Esophagus muscularis mucosa (tissue), 3 donors: Measurements from ENCODE around the gene ARSI.

Experiments
- EP300 ChIP-seq: sonication (generic); formaldehyde crosslinking; IDR thresholded peaks from one replicate; pipeline ENCODE4 v1.6.1; 2017; ENCODE audit warnings: antibody characterized with exemption
- TF ChIP-seq, protein P1 (sequence below), 3 experiments: fragments of 200-600 bp in 2 of 3; fragments of 450-650 bp in 1 of 3; sonication (generic) in 2 of 3; IDR thresholded peaks; one replicate each; pipeline ENCODE4 v1.5.1; 2017 to 2019; ENCODE audit warnings: antibody characterized with exemption in 3 of 3, mild to moderate bottlenecking in 2 of 3, moderate library complexity in 1 of 3

DNA sequence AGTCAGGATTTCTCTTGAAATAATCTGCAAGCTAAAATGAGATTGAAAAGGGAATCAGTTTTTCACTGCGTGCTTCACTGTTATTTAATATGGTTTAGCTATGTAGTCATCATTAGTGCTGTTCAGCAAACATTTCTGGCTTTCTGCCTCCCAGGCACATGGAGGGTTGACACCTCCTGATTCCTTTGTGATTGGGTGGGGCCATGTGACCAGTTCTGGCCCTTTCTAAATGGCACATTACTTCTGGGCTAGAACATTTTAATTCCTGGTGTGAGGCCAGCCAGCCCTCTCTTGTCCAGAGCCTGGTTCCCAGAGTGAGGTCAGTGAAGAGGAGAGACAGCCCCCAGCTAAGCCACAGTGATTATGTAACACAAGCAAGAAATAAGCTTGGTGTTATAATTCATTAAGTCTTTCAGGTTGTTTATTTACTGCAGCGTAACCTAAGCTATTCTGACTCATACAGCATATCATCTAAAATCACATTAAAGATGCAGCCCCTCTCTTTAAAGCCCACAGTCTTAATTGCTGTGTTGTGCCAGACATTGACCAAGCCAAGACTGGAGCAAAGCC lies 17.4 kb upstream of the ARSI start:
- TF ChIP-seq, protein P1, sequence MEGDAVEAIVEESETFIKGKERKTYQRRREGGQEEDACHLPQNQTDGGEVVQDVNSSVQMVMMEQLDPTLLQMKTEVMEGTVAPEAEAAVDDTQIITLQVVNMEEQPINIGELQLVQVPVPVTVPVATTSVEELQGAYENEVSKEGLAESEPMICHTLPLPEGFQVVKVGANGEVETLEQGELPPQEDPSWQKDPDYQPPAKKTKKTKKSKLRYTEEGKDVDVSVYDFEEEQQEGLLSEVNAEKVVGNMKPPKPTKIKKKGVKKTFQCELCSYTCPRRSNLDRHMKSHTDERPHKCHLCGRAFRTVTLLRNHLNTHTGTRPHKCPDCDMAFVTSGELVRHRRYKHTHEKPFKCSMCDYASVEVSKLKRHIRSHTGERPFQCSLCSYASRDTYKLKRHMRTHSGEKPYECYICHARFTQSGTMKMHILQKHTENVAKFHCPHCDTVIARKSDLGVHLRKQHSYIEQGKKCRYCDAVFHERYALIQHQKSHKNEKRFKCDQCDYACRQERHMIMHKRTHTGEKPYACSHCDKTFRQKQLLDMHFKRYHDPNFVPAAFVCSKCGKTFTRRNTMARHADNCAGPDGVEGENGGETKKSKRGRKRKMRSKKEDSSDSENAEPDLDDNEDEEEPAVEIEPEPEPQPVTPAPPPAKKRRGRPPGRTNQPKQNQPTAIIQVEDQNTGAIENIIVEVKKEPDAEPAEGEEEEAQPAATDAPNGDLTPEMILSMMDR (IDR thresholded peaks at IDR 0.05), result no peak
- TF ChIP-seq EP300, result no peak
